CD4-positive, alpha-beta T cell treated with Interleukin-2 at 100 ng/mL for 4 hours (primary cell): ENCODE measurements around the gene GSTM1.
"Not testable (repeated sequence)": the region's sequence is repeated elsewhere in the genome, so short reads cannot be mapped to it uniquely, and the experiment has no call there.

ENCODE experiments used
- DNase-seq: peaks from one replicate; pipeline ENCODE4 v3.0.0-alpha.2; 2020; ENCODE audit warnings: low spot score

GSTM1 gene

DNA sequence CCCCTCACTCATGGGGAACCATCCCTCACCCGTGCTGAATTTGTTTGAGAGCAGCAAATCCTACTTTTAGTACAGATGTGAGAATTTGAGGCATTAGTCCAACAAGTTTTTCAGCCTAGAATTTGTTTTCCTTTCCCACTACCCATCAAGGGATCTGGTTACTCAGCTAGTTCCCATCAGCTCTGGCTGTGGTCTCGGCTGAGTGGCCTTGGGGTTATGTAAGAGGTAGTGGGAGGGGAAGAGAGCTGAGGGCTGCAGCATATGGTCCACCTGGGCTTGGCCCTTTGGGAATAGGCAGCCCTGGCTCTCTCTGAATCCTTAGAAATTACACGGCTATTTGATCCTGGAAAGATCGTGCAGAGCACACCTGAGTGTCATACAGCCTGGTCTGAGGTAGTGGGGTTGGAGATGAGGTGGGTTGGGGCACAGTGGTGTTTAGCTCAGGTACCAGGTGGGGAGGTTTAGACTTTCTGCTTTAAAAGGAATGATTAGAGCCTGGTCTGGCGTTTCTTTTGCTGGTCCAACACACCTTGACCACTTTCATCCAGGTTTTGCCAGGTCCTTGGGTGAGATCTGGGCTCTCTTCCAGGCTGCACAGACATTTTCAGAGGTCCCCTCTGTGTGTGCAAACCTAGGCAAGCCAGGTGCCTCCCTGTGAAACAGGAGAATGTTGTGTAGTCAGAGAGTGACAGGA lies 27.5 kb upstream of the GSTM1 start:
- no peak for DNase-seq

DNA sequence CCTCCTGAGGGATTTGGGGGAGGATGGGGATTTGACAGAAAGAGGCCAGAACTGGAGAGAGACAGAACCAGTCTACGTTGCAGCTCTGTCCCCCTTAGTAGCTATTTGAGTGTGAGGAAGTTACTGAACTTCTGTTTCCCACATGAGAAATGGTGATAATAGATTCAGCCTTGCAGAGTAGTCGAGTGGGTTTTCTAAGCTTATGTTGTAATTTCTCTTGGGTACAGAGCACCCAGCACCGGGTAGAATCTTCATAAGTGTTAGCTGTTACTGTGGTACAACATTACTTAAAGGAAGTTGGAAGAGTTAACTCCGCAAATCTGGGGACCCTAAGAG lies 27.0 kb upstream of the GSTM1 start:
- not testable (repeated sequence) for DNase-seq

DNA sequence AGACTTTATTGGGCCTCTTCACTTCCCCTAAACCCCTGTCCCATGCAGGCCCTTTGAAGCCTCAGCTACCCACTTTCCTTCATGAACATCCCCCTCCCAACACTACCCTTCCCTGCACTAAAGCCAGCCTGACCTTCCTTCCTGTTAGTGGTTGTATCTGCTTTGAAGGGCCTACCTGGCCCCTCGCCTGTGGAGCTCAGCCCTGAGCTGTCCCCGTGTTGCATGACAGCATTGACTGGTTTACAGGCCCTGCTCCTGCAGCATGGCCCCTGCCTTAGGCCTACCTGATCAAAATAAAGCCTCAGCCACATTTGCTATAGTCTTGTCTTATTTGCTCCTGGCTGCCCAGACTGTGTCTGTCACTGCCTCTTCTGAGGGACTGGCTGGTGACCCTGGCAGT lies 26.2 kb upstream of the GSTM1 start:
- no peak for DNase-seq

DNA sequence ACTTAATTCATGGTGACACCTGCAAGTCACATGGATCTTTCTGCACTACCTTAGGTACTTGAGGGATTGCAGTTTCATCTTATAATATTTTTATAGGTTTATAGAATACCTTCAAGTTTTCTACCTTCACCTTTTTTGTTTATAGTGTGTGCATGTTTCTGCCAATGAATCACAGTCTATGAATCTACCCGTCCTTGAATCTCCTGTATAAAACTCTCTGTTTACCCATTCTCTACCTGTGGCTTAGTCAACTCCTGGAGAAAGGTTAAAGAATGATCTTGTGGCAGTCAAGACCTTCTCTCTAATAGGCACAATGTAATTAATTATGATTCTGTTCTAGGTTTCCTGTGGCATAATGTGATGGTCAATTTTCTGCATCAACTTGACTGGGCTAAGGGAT lies 22.9 kb upstream of the GSTM1 start:
- no peak for DNase-seq

DNA sequence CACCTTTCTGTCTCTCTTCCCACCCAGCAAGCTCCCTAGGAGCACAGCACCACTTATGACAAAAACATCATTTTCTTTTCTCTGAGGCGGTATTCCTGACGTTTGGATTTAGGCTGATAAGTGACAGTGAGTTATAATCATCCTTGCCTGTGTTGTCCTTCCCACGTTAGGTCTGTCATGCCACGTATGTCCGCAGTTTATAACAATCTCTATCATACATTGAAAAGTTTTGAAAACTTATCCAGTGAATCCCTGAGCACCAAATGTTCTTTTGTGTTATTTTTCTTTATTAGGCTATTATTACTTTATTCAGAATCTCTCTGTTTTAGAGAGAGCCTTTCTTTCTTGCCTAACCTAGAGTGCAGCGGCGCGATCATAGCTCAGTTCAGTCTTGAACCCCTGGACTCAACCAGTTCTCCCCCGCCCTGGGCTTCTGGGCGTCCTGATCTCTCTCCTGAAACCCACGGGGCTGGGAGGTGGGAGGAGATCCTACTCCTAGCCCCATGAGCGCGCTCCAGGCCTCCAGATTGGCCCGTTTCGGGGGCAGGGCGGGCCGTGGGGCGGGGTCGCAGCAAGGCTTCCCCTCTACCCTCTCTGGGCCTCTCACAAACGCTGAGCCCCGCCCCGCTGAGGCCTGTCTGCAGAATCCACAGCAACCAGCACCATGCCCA lies 20.0 kb upstream of the GSTM1 start, which contains the start of gene GSTM2:
TSS of gene GSTM2 (plus strand) at position 606 of the 671 bp plus-strand sequence. CDS start at position 665, 59 bp downstream.
- peak; percentile 64 for DNase-seq

DNA sequence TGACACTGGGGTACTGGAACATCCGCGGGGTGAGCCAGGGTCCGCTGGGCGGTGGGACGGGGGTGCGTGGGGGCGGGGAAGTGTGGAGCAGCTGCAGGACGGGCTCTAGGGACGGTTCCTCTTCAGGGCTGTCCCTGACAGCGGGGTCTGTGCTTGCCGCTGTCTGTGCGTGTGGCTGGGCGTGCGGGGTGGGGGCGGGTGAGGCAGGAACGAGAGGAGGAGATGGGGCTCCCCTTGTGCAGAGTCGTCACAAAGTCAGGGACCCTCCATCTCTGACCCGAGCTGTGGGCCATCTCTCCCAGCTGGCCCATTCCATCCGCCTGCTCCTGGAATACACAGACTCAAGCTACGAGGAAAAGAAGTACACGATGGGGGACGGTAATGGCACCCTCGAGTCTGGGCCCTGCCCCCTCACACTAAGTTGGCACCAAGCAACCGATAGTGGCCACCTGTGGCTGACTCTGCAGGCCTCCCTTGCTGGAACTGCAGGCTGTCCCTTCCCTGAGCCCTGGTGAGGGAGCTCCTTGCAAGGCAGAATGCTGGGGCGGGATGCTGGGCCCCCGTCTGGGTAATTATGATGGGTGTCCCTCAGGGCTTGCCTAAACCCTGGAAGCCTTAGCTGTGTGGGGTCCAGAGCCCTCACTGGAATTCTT lies 19.4 kb upstream of the GSTM1 start:
- DNase-seq, result no peak

DNA sequence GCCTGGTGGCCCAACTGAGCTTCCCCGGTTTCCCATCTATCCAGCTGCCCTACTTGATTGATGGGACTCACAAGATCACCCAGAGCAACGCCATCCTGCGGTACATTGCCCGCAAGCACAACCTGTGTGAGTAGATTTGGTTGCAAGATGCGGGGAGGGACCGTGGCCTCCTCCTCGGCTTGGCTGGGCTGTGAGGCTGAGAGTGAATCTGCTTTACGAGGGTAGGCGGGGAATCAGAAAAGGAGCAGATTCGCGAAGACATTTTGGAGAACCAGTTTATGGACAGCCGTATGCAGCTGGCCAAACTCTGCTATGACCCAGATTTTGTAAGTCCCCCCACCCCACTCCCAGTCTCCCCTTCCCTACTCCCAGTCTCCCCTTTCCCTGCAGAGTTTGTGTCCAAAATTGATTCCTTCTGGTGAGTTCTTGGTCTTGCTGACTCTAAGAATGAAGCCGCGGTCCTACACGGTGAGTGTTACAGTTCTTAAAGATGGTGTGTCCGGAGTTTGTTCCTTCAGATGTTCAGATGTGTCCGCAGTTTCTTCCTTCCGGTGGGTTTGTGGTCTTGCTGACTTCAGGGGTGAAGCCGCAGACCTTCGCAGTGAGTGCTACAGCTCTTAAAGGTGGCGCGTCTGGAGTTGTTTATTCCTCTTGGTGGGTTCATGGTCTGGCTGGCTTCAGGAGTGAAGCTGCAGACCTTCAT lies 18.2 kb upstream of the GSTM1 start:
- DNase-seq, result no peak

- not testable (repeated sequence) for DNase-seq
Measured at GRCh38 chr1:109669949-109670302, 17.7 kb upstream of the GSTM1 start.

DNA sequence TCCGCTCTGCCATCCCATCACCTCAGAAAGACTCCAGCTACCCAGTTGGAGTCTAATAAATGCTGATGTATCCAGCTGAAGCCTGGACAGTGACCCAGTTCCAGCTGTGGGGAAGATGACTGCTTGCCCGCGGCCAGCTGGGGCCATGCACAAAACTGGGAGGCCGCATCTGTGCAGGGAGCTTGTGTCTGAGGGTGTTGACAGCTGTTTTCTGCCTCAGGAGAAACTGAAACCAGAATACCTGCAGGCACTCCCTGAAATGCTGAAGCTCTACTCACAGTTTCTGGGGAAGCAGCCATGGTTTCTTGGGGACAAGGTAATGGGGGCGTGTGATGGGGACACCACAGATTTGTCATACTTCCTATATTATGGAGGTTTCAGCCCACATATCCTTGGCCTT lies 16.6 kb upstream of the GSTM1 start:
- no peak for DNase-seq

DNA sequence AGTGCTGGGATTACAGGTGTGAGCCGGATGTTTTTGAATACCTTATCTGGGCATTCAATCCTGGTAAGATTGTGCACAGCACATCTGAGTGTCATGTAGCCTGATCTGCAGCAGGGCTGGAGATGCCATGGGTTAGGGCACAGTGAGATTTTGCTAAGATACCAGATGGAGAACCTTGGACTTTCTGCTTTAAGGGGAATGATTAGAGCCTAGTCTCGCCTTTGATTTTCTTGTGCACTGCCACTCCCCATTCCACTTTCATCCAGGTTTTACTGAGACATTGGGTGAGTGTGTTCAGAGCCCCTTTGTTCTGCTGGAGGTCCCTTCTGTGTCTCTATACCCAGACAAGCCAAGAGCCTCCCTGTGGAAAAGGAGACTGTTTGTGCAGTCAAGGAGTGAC lies 13.8 kb upstream of the GSTM1 start:
- DNase-seq, result not testable (repeated sequence)

DNA sequence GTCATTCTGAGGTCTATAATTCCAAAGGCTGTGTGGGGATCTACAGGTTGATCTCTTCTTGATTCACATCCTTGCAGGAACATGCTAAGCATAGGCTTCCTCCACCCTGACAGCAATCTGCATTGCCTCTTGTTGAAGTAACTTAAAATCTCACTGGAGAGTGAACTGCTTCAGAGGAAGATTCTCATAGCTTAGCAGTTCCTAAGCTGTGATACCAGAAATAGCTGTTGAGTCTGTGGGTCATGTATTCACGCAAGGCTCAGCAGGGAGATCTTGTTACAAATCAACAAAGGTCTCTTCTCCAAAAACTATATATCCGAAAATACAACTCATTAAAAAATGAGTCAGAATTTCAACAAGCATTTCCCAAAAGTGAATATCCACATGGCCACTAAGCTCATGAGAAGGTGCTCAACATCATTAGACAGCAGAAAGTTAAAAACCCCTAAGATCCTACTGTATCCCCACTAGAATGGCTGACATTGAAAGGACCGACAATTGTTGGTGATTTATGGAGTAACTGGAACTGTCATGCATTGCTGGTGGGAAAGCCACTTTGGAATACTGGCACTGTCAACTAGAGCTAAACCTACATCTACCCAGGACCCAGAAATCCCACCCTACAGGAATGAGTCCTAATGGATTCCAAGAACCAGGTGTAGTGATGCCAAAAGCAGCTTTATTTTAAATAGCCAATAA lies 10.8 kb upstream of the GSTM1 start:
- DNase-seq, result not testable (repeated sequence)

GRCh38 chr1:109677459-109677858 lies 10.2 kb upstream of the GSTM1 start:
- no peak for DNase-seq

- not testable (repeated sequence) for DNase-seq
Measured at GRCh38 chr1:109678637-109679036, 9.0 kb upstream of the GSTM1 start.

- DNase-seq, result not testable (repeated sequence)
Measured at GRCh38 chr1:109684777-109685176, 2.8 kb upstream of the GSTM1 start.

DNA sequence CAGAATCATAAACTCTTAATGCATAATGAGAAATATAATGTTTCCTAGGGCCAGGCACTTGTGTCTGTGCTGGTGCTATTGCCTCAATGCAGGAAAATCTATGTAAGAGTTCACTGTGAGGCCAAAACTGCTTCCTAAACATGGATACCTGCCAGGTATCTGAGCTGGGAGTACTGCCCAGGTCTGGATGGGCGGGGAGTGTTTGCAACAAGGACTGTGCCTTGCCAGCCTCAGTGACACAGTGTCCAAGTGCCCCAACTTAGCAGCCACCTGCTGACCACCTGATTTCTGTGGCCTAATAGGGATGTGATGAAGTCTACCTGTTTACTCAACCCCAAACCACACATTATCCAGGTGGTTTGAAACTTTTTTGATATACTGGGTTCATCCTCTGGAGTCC lies 2.2 kb upstream of the GSTM1 start:
- not testable (repeated sequence) for DNase-seq

- not testable (repeated sequence) for DNase-seq
Measured at GRCh38 chr1:109685890-109686289, 1.7 kb upstream of the GSTM1 start.

DNA sequence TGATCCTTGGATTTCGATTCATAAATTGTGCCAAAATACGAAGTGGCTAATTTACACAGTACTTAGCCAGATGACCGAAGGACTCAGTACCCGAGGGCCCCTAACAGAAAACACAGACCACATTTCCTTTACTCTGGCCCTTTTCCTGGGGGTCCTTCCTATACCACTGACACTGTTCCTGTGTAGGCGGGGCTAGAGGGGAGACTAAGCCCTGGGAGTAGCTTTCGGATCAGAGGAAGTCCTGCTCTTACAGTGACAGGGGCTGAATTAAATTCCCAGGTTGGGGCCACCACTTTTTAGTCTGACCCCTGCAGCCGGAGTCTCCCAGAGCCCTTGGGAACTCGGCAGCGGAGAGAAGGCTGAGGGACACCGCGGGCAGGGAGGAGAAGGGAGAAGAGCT lies 508 bp upstream of the GSTM1 start:
- DNase-seq, result not testable (repeated sequence)

DNA sequence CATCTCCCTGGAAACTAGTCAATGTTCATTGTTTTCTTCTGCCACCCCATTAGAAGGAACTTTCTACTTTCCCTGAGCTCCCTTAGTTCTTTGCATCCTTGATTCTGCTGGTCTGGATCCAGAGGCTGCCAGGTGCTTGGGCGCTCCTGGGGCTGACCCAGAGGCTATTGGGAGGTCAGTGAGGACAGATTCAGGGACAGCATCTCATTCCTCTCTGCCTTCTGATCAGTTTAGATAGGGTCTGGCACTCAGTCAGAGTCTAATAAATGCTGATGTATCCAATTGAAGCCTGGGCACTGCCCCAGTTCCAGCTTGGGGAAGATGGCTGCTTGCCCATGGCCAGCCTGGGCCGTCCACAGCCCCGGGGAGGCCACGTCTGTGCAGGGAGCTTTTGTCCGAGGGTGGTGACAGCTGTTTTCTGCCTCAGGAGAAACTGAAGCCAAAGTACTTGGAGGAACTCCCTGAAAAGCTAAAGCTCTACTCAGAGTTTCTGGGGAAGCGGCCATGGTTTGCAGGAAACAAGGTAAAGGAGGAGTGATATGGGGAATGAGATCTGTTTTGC lies 2.3 kb downstream of the GSTM1 start:
- DNase-seq, result no peak

DNA sequence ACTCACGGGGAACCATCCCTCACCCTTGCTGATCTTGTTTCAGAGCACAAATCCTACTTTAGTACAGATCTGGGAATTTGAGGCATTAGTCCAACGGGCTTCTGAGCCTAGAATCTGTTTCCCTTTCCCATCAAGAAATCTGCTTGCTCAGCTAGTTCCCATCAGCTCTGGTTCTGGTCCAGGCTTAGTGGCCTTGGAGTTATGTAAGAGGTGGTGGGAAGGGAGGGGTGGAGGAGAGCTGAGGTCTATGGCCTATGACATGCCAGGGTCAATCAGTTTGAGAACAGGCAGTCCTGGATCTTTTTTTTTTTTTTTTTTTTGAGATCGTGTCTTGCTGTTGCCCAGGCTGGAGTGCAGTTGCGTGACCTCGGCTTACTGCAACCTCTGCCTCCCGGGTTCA lies 4.1 kb downstream of the GSTM1 start:
- no peak for DNase-seq

DNA sequence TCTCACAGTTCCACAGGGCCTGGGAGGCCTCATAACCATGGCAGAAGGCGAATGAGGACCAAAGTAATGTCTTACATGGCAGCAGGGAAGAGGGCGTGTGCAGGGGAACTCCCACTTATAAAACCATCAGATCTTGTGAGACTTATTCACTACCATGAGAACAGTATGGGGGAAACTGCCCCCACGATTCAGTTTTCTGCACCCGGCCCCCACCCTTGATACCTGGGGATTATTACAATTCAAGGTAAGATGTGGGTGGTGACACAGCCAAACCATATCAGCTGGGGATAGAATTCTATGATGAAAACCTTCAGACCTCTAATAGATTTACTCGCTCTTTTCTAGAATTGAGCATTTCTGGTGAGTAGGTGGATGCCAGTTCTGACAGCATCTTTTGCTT lies 6.8 kb downstream of the GSTM1 start:
- not testable (repeated sequence) for DNase-seq

DNA sequence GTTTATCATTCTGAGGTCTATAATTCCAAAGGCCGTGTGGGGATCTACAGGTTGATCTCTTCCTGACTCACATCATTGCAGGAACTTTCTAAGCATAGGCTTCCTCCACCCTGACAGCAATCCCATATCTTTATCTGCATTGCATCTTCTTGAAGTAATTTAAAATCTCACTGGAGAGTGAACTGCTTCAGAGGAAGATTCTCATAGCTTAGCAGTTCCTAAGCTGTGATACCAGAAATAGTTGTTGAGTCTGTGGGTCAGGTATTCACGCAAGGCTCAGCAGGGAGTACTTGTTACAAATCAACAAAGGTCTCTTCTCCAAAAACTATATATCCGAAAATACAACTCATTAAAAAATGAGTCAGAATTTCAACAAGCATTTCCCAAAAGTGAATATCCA lies 7.5 kb downstream of the GSTM1 start:
- not testable (repeated sequence) for DNase-seq

GRCh38 chr1:109697066-109697465 lies 9.4 kb downstream of the GSTM1 start:
- DNase-seq, result no peak
